GM10266 (cell line): Measurements from ENCODE around the gene BRD1.

Experiments used
- DNase-seq: peaks from one replicate; pipeline ENCODE4 v3.0.0; 2012; ENCODE audit errors: extremely low spot score
- CTCF ChIP-seq: IDR thresholded peaks from 2 replicates; pipeline ENCODE4 v1.5.1; 2012; ENCODE audit warnings: mild to moderate bottlenecking, low read depth; ENCODE audit not compliant: control insufficient read depth, insufficient read depth; ENCODE audit errors: missing control alignments

BRD1 gene

GRCh38 chr22:49774499-49775151 is 53.0 kb downstream of the BRD1 start:
- no peak for DNase-seq
- TF ChIP-seq CTCF: no peak

- no peak for DNase-seq
- no peak for TF ChIP-seq CTCF
Measured at GRCh38 chr22:49774046-49774445, 53.6 kb downstream of the BRD1 start.

- no peak for TF ChIP-seq CTCF
Measured at GRCh38 chr22:49773531-49773930, 54.1 kb downstream of the BRD1 start.

GRCh38 chr22:49772692-49773091 is 55.0 kb downstream of the BRD1 start:
- no peak for TF ChIP-seq CTCF
- DNase-seq: no peak

More at GRCh38 chr22:49773531-49773930, 54.1 kb downstream of the BRD1 start:
- no peak for DNase-seq

GRCh38 chr22:49771266-49772065 is 56.2 kb downstream of the BRD1 start:
- no peak for TF ChIP-seq CTCF
- DNase-seq: no peak

GRCh38 chr22:49770547-49771265 is 57.0 kb downstream of the BRD1 start:
- no peak for DNase-seq
- no peak for TF ChIP-seq CTCF
